ENCODE data around the gene SSBP2.
A peak's percentile ranks its signal among the peaks of the same experiment; 100 is the strongest.

SSBP2 gene

GRCh38 chr5:81761970-81762369 lies 11.1 kb upstream of the SSBP2 start:
- no peak for DNase-seq (ENCODE audit: low read depth in 2 of 2)
- TF ChIP-seq CTCF (IDR thresholded peaks at IDR 0.05; ENCODE audit: low read depth, low read length): no peak
- H3K4me3 ChIP-seq (replicated peaks in 1 of 2; ENCODE audit: low read depth in 2 of 2, low read length in 2 of 2): no peak overlapping the region

GRCh38 chr5:81761270-81761669 lies 10.4 kb upstream of the SSBP2 start:
- no peak for DNase-seq (ENCODE audit: low read depth in 2 of 2)
- no peak for TF ChIP-seq CTCF (IDR thresholded peaks at IDR 0.05; ENCODE audit: low read depth, low read length)

GRCh38 chr5:81760521-81760920 lies 9.6 kb upstream of the SSBP2 start:
- TF ChIP-seq CTCF (IDR thresholded peaks at IDR 0.05; ENCODE audit: low read depth, low read length): no peak
- peak in 1 of 2 donors; percentile 45 for DNase-seq (ENCODE audit: low read depth in 2 of 2)
- H3K4me3 ChIP-seq (replicated peaks in 1 of 2; ENCODE audit: low read depth in 2 of 2, low read length in 2 of 2): no peak overlapping the region

More at GRCh38 chr5:81761270-81761669, 10.4 kb upstream of the SSBP2 start:
- no peak overlapping the region for H3K4me3 ChIP-seq (replicated peaks in 1 of 2; ENCODE audit: low read depth in 2 of 2, low read length in 2 of 2)

- no peak overlapping the region for H3K4me3 ChIP-seq (replicated peaks in 1 of 2; ENCODE audit: low read depth in 2 of 2, low read length in 2 of 2)
- TF ChIP-seq CTCF (IDR thresholded peaks at IDR 0.05; ENCODE audit: low read depth, low read length): no peak
- DNase-seq (ENCODE audit: low read depth in 2 of 2): peak in 1 of 2 donors; percentile 14
Measured at GRCh38 chr5:81759632-81760005, 8.7 kb upstream of the SSBP2 start.

GRCh38 chr5:81757404-81757803 lies 6.5 kb upstream of the SSBP2 start:
- DNase-seq (ENCODE audit: low read depth in 2 of 2): no peak
- H3K4me3 ChIP-seq (replicated peaks in 1 of 2; ENCODE audit: low read depth in 2 of 2, low read length in 2 of 2): no peak overlapping the region
- no peak for TF ChIP-seq CTCF (IDR thresholded peaks at IDR 0.05; ENCODE audit: low read depth, low read length)

GRCh38 chr5:81756016-81756415 lies 5.1 kb upstream of the SSBP2 start:
- DNase-seq (ENCODE audit: low read depth in 2 of 2): peak; percentile 48 to 57
- no peak overlapping the region for H3K4me3 ChIP-seq (replicated peaks in 1 of 2; ENCODE audit: low read depth in 2 of 2, low read length in 2 of 2)
- TF ChIP-seq CTCF (IDR thresholded peaks at IDR 0.05; ENCODE audit: low read depth, low read length): no peak

GRCh38 chr5:81755320-81755719 lies 4.4 kb upstream of the SSBP2 start:
- TF ChIP-seq CTCF (IDR thresholded peaks at IDR 0.05; ENCODE audit: low read depth, low read length): no peak
- H3K4me3 ChIP-seq (replicated peaks in 1 of 2; ENCODE audit: low read depth in 2 of 2, low read length in 2 of 2): no peak overlapping the region
- peak; percentile 86 to 95 for DNase-seq (ENCODE audit: low read depth in 2 of 2)

All from cardiac fibroblast (primary cell).